Neutrophil (primary cell): ENCODE measurements around the gene MEGF6.
"Not testable (repeated sequence)": the region's sequence is repeated elsewhere in the genome, so short reads cannot be mapped to it uniquely, and the experiment has no call there.

Experiments
- H3K27ac ChIP-seq: fragments of 200-600 bp; sonication (generic); 2 replicates; pipeline ENCODE4 v1.5.1; 2016; ENCODE audit warnings: mild to moderate bottlenecking, moderate library complexity
- H3K27me3 ChIP-seq: fragments of 200-600 bp; sonication (generic); 2 replicates; pipeline ENCODE4 v1.6.0; 2016; ENCODE audit warnings: mild to moderate bottlenecking
- H3K36me3 ChIP-seq: fragments of 200-600 bp; sonication (generic); 2 replicates; pipeline ENCODE4 v1.5.1; 2017
- H3K4me1 ChIP-seq, 2 experiments: fragments of 200-600 bp in 1 of 2; sonication (generic) in 1 of 2; 1 replicate in 1 of 2; 2 replicates in 1 of 2; pipeline versions ENCODE4 v1.5.1 to v1.6.1; 2013 to 2016; ENCODE audit warnings: low read depth in 1 of 2, low read length in 1 of 2, mild to moderate bottlenecking in 1 of 2, moderate library complexity in 1 of 2; ENCODE audit not compliant: control insufficient read depth in 1 of 2, insufficient read depth in 1 of 2
- H3K4me3 ChIP-seq, 2 experiments: fragments of 200-600 bp in 1 of 2; sonication (generic) in 1 of 2; 1 replicate in 1 of 2; 2 replicates in 1 of 2; pipeline ENCODE4 v1.5.1; 2013 to 2016; ENCODE audit warnings: low read depth in 1 of 2, low read length in 1 of 2, mild to moderate bottlenecking in 1 of 2, moderate library complexity in 1 of 2
- H3K9me3 ChIP-seq: fragments of 200-600 bp; sonication (generic); 2 replicates; pipeline ENCODE4 v1.5.1; 2016
- TF ChIP-seq, protein P1 (sequence below): fragments of 200-600 bp; sonication (generic); IDR thresholded peaks from 2 replicates; pipeline ENCODE4 v1.5.1; 2016; ENCODE audit warnings: antibody characterized with exemption

The MEGF6 gene

DNA sequence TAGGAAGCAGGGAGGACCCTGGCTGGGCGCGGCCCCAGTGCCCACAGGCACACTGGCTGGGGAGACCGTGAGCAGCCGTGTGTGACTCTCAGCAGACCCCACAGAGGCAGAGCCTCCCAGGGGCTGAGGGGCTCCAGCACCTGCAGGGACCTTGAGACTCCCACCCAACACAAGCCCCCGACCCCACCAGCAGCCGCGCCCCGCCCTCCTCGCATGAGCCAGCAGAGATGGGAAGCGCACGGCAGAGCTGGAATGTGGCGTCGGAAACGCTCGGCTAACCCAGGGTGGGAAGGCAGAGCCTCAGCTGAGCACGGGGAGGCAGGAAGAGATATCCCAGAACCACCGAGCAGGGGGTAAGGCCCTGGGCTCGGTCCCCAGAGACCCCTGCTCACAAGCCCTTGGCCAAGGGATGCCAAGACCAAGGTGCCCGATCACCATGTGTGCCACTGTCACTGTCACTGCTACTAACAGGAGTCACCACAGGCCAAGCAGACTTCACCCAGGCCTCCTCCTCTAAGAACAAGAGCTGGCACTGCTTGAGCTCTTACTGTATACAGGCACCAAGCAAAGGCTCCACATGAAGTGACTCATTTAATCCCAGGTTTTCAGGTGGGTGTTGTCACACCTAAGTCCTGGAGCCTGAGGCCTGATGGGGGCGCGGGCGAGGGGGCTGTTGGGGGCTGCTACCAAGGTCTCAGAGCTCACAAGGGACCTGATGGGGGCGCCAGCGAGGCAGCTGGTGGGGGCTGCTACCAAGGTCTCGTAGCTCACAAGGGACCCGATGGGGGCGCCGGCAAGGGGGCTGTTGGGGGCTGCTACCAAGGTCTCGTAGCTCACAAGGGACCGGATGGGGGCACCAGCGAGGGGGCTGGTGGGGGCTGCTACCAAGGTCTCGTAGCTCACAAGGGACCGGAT lies 20.1 kb downstream of the MEGF6 start:
- no peaks in the 10 kb centered on the region for H3K36me3 ChIP-seq
- H3K27ac ChIP-seq = no peak overlapping the region
- peaks cover 3 to 5% of the 10 kb centered on the region in 2 experiments for H3K4me1 ChIP-seq
- H3K9me3 ChIP-seq = no peaks in the 10 kb centered on the region
- TF ChIP-seq, protein P1, sequence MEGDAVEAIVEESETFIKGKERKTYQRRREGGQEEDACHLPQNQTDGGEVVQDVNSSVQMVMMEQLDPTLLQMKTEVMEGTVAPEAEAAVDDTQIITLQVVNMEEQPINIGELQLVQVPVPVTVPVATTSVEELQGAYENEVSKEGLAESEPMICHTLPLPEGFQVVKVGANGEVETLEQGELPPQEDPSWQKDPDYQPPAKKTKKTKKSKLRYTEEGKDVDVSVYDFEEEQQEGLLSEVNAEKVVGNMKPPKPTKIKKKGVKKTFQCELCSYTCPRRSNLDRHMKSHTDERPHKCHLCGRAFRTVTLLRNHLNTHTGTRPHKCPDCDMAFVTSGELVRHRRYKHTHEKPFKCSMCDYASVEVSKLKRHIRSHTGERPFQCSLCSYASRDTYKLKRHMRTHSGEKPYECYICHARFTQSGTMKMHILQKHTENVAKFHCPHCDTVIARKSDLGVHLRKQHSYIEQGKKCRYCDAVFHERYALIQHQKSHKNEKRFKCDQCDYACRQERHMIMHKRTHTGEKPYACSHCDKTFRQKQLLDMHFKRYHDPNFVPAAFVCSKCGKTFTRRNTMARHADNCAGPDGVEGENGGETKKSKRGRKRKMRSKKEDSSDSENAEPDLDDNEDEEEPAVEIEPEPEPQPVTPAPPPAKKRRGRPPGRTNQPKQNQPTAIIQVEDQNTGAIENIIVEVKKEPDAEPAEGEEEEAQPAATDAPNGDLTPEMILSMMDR = no peak
- no peaks in the 10 kb centered on the region for H3K27me3 ChIP-seq
- H3K4me3 ChIP-seq = no peak overlapping the region

DNA sequence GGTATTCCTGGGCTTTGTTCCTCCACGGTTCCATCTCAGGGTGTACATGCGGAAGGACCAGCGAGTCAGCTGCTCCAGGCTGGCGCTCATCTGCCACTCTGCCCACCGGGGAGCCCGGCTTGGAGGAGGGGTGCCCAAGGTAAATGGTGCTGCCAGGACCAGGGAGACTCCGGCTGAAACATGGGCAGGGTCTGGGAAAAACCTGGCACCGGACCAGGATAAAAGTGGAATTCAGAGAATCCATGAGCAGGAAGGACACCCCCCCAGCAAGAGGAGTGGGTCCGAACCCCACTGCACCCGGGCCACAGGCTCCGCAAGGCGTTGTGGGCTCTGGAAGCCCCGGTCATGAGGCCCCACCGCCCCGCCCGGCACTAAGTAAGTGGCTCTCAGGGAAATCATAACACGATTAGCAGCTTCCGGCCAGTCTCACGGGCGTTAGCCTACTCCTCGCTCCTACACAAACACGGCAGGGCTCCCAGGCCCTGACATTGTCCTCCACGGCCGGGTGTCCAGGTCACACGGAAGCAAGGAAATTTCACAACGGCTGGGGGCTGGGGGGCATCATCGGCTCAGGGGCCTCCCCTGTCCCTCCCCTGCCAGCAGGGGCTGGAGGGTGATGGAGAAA lies 21.1 kb downstream of the MEGF6 start:
- Histone ChIP-seq H3K4me1 (peaks cover 3 to 5% of the 10 kb centered on the region in 2 experiments), H3K36me3 (no peaks in the 10 kb centered on the region), H3K9me3 (no peaks in the 10 kb centered on the region), H3K27ac (no peak overlapping the region), H3K27me3 (no peaks in the 10 kb centered on the region), H3K4me3 (no peak overlapping the region)
- TF ChIP-seq, protein P1 = no peak

DNA sequence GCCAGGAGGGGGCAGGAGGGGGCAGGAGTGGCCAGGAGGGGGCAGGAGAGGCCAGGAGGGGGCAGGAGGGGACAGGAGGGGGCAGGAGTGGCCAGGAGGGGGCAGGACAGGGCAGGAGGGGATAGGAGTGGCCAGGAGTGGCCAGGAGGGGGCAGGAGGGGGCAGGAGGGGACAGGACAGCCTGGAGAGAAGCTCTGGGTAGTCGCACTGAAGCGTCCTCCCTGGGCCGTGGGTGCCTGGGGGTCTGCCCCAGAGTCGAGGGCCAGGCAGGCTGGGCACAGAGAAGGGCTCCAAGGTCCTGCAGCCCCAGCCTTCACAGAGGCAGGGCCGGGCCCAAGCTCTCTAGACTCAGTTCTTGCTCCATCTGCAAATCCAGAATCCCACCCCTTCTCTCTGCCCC lies 22.9 kb downstream of the MEGF6 start:
- no peaks in the 10 kb centered on the region for H3K9me3 ChIP-seq
- no peak overlapping the region for H3K27ac ChIP-seq
- H3K36me3 ChIP-seq = no peaks in the 10 kb centered on the region
- H3K4me1 ChIP-seq = no peaks in the 10 kb centered on the region
- no peaks in the 10 kb centered on the region for H3K27me3 ChIP-seq
- no peak overlapping the region for H3K4me3 ChIP-seq
- TF ChIP-seq, protein P1 = no peak

DNA sequence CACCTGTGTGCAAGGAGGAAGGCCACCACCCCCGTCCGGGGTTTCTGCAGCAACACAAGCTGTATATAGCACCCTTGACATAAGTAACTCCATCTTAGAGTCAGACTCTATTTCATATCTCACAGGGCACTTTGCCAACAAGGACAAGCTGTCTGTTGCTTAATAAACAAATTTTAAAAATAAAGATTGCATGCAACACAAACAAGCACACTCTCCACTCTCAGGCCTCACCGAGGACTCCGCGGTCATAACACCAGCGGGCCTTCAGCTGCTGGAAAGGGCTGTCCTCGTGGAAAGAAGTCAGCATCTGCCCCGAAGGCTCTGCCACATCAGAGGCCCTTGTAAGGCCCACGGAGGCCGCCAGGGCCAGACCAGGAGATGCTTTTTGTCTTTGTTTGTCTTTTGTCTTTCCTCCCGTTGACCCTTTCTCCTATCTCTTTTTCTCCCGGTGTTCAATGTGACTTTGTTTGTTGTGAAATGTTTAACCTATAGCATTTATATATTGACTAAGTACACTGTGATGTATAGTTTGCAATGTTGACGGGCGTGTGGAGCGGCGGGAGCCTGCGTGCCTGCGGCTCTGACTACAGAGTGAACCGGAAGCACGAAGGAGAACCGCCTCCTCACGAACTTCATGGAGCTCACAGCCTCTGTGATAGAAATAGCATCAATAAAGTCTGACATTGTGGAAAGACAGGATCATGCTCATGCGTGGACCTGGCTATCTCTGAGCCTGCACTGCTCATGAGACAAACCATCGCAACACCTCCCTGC lies 24.1 kb downstream of the MEGF6 start:
- Histone ChIP-seq H3K27ac (no peak overlapping the region), H3K9me3 (no peaks in the 10 kb centered on the region), H3K27me3 (no peaks in the 10 kb centered on the region), H3K4me3 (no peak overlapping the region), H3K36me3 (no peaks in the 10 kb centered on the region), H3K4me1 (no peaks in the 10 kb centered on the region)
- TF ChIP-seq, protein P1 = no peak

DNA sequence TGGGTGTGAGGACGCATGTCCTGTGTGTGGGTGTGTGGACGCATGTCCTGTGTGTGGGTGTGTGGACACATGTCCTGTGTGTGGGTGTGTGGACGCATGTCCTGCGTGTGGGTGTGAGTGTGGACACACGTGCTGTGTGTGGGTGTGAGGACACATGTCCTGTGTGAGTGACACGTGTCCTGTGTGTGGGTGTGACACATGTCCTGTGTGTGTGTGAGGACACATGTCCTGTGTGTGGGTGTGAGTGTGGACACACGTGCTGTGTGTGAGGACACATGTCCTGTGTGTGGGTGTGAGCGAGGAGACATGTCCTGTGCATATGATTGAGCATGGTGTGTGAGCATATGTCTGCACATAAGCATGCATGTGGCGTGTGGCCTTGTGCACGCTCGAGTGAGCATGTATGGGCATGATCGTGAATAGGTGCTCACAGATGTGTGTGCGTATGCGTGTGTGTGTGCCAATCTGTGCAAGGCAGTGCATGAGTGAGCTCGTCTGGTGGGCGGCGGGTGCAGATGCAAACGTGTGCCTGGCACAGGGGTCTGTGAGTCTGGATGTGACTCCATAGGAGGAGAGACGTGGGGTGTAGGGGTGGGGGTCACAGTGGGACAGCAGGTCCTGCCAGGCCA lies 25.3 kb downstream of the MEGF6 start:
- Histone ChIP-seq H3K27ac (no peak overlapping the region), H3K4me1 (peaks cover 0 to 4% of the 10 kb centered on the region in 2 experiments), H3K36me3 (no peaks in the 10 kb centered on the region), H3K9me3 (no peaks in the 10 kb centered on the region), H3K27me3 (no peaks in the 10 kb centered on the region), H3K4me3 (no peak overlapping the region)
- TF ChIP-seq, protein P1 = no peak

DNA sequence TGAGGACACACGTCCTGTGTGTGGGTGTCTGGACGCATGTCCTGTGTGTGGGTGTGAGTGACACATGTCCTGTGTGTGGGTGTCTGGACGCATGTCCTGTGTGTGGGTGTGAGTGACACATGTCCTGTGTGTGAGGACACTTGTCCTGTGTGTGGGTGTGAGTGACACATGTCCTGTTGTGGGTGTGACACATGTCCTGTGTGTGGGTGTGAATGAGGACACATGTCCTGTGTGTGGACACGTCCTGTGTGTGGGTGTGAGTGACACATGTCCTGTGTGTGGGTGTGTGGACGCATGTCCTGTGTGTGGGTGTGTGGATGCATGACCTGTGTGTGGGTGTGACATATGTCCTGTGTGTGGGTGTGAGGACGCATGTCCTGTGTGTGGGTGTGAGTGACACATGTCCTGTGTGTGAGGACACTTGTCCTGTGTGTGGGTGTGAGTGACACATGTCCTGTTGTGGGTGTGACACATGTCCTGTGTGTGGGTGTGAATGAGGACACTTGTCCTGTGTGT lies 25.9 kb downstream of the MEGF6 start:
- H3K36me3 ChIP-seq, H3K27ac ChIP-seq, H3K27me3 ChIP-seq, H3K9me3 ChIP-seq, H3K4me1 ChIP-seq, H3K4me3 ChIP-seq: not testable (repeated sequence)
